A673 (cell line): Measurements from ENCODE around the gene STK33. TPM values are rescaled to one million over a fixed set of nuclear protein-coding genes. Genes with fewer than 3 reads are reported as not detected.

Experiments
- BruUV-seq: library from RNA; stranded (reverse); fragments of 400-500 nt; replicated peaks from 2 replicates; lab custom pipeline; 2021; lab: Mats Ljungman, UMichigan
- CTCF ChIA-PET: fragments of 300-600 bp; sonication (Branson Sonifier 250); formaldehyde crosslinking; loops from one replicate; lab custom pipeline; 2022; ENCODE audit warnings: antibody characterized with exemption; lab: Charles Lee
- POLR2A ChIA-PET: fragments of 300-600 bp; sonication (Branson Sonifier 250); formaldehyde crosslinking; loops from one replicate; lab custom pipeline; 2022; ENCODE audit warnings: antibody characterized with exemption; ENCODE audit not compliant: low non-redundant PET; lab: Charles Lee
- DNase-seq: peaks from one replicate; pipeline ENCODE4 v3.0.0-alpha.2; 2015; ENCODE audit warnings: low spot score
- H3K27ac ChIP-seq: fragments of 200-600 bp; sonication (generic); 2 replicates; pipeline ENCODE4 v1.5.1; 2016; ENCODE audit warnings: mixed run types, low read depth, mild to moderate bottlenecking, mixed read lengths, antibody characterized with exemption, low read length; ENCODE audit not compliant: poor library complexity, severe bottlenecking
- H3K27me3 ChIP-seq: fragments of 200-600 bp; sonication (generic); replicated peaks from 2 replicates; pipeline ENCODE4 v1.6.1; 2017; ENCODE audit warnings: mixed run types, low read depth, mild to moderate bottlenecking, mixed read lengths, antibody characterized with exemption, low read length; ENCODE audit not compliant: insufficient read depth, poor library complexity
- H3K36me3 ChIP-seq: fragments of 200-600 bp; sonication (generic); 2 replicates; pipeline ENCODE4 v1.6.1; 2016; ENCODE audit warnings: mixed run types, mild to moderate bottlenecking, mixed read lengths, antibody characterized with exemption, low read length; ENCODE audit not compliant: insufficient read depth, poor library complexity, severe bottlenecking
- H3K4me1 ChIP-seq: fragments of 200-600 bp; sonication (generic); 2 replicates; pipeline ENCODE4 v1.6.1; 2017; ENCODE audit warnings: mixed run types, mild to moderate bottlenecking, mixed read lengths, antibody characterized with exemption, low read length; ENCODE audit not compliant: insufficient read depth, poor library complexity, severe bottlenecking
- H3K4me3 ChIP-seq: fragments of 200-600 bp; sonication (generic); 2 replicates; pipeline ENCODE4 v1.5.1; 2016; ENCODE audit warnings: low read depth, mixed run types, mild to moderate bottlenecking, mixed read lengths, low read length; ENCODE audit not compliant: poor library complexity, severe bottlenecking
- H3K9me3 ChIP-seq: fragments of 200-600 bp; sonication (generic); 2 replicates; pipeline ENCODE4 v1.6.1; 2016; ENCODE audit warnings: mixed run types, low read depth, mild to moderate bottlenecking, mixed read lengths, antibody characterized with exemption, low read length; ENCODE audit not compliant: poor library complexity, severe bottlenecking
- CTCF ChIP-seq: fragments of 300-800, 200-600 bp; sonication (generic); conservative IDR thresholded peaks from 2 replicates; pipeline ENCODE4 v1.5.1; 2017; ENCODE audit warnings: low read depth, mild to moderate bottlenecking, antibody characterized with exemption, low read length, moderate library complexity, mixed read lengths
- EZH2 ChIP-seq: fragments of 200-600 bp; sonication (generic); IDR thresholded peaks from 2 replicates; pipeline ENCODE4 v1.6.1; 2017; ENCODE audit warnings: borderline replicate concordance, low read depth, mild to moderate bottlenecking, mixed read lengths, antibody characterized with exemption, low read length; ENCODE audit not compliant: poor library complexity, severe bottlenecking
- intact Hi-C: fragments of 100-400 bp; cut with micrococcal nuclease; formaldehyde crosslinking; loops from one replicate; pipeline ENCODE4 v1.10.0; 2022; ENCODE audit not compliant: unreplicated experiment
- total RNA-seq: library from RNA; stranded (reverse); gene quantifications from 2 replicates; pipeline ENCODE4 v1.2.3, GENCODE V29; 2021

STK33 gene
- total RNA-seq, 1 experiment from 2014 or later: not detected

DNA sequence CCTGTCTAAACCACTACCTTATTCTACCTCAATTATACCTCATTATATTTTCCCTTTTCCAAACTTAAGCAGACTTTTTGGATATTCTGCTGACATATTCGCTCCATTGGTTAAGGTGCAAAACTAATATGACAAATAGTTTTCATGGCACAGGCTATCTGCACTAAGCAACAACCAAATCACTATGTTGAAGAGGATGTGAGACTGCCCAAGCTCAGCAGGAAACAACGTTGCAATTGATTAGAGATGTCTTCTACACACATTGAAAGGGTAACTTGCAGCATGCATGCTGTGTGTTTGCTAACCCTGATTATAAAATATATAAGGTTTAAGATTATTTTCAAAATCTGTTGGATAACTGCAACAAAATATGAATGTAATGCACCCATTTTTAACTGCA lies 61.6 kb downstream of the STK33 start:
- Histone ChIP-seq H3K4me3 (no peak overlapping the region), H3K27ac (no peak overlapping the region), H3K9me3 (no peaks in the 10 kb centered on the region), H3K36me3 (no peaks in the 10 kb centered on the region), H3K4me1 (no peaks in the 10 kb centered on the region), H3K27me3 (peaks cover 32% of the 10 kb centered on the region)
- DNase-seq: no peak
- no peak for TF ChIP-seq EZH2
- no peak for TF ChIP-seq CTCF
- ChIA-PET CTCF (no interaction called here), POLR2A (no interaction called here)
- intact Hi-C loops: no loop called here
- no TSS peak for BruUV-seq

DNA sequence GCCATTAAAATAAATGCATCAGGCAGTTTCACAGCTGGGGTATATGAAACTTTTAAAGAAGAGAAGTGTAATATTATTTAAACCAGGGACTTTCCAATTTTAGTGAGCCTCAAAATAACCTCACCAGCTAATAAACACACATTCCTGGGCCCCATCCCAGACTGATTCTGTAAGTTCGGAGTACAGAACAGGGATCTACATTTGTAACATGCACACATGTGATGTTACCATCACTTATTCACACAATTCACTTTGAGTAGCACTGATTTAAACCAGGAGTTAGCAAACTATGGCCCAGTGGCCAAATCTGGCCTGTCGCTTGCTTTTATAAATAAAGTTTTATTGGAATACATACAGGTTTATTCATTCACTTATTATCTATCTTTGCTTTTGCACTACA lies 62.0 kb downstream of the STK33 start:
- no peaks in the 10 kb centered on the region for H3K9me3 ChIP-seq
- DNase-seq: no peak
- H3K36me3 ChIP-seq: no peaks in the 10 kb centered on the region
- CTCF ChIA-PET: no interaction called here
- intact Hi-C loops: no loop called here
- H3K4me1 ChIP-seq: no peaks in the 10 kb centered on the region
- TF ChIP-seq CTCF: no peak
- TF ChIP-seq EZH2: no peak
- H3K27ac ChIP-seq: no peak overlapping the region
- POLR2A ChIA-PET: interaction anchor here (0.5 kb wide), 1 partner anchor 588 kb away, joined by 4 read pairs; no protein-coding TSS in a partner anchor
- H3K4me3 ChIP-seq: no peak overlapping the region
- H3K27me3 ChIP-seq: peaks cover 36% of the 10 kb centered on the region
- no TSS peak for BruUV-seq

DNA sequence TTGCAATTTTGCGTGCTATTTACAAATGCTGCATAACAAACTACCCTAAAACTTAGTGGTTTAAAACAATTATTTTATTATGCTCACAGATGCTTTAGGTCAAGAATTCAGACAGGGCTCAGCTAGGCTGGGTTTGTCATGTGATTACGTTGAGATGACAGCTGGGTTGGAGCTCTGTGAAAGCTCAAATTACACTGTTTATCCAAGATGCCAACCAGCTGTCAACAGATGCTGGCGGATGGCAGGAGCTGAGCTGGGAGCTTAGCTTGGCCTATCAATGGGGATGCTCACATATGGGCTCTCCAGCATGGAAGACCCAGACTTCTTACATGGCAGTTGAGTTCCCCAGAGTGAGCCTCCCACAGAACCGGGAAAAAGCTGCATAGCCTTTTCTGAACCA lies 62.7 kb downstream of the STK33 start:
- peaks cover 35% of the 10 kb centered on the region for H3K27me3 ChIP-seq
- no TSS peak for BruUV-seq
- POLR2A ChIA-PET: interaction anchor here (0.5 kb wide), 1 partner anchor 587 kb away, joined by 4 read pairs; no protein-coding TSS in a partner anchor

More for the DNA sequence above, 62.7 kb downstream of the STK33 start:
- TF ChIP-seq EZH2 (no peak), CTCF (no peak)
- H3K36me3 ChIP-seq: no peaks in the 10 kb centered on the region
- CTCF ChIA-PET: no interaction called here
- H3K4me3 ChIP-seq: no peak overlapping the region
- H3K27ac ChIP-seq: no peak overlapping the region
- H3K9me3 ChIP-seq: no peaks in the 10 kb centered on the region
- H3K4me1 ChIP-seq: no peaks in the 10 kb centered on the region
- peak; percentile 43 for DNase-seq
- intact Hi-C loops: no loop called here
